ENCODE measurements around the gene PTAFR. TPM values are rescaled to one million over a fixed set of nuclear protein-coding genes. Genes with fewer than 3 reads are reported as not detected.

Gene PTAFR

GRCh38 chr1:28108001-28108400 is 68.5 kb downstream of the PTAFR start:
- H3K27me3 ChIP-seq (ENCODE audit: insufficient read depth, low read length, poor library complexity), result no peaks in the 10 kb centered on the region
- no peak overlapping the region for H2AK5ac ChIP-seq (ENCODE audit: low read length)

GRCh38 chr1:28104866-28105467 is 71.5 kb downstream of the PTAFR start:
- H3K79me2 ChIP-seq (ENCODE audit: control insufficient read depth, insufficient read depth, low read length), result no peaks in the 10 kb centered on the region
- no peaks in the 10 kb centered on the region for H3K27me3 ChIP-seq (ENCODE audit: insufficient read depth, low read length, poor library complexity)
- H3K4ac ChIP-seq (ENCODE audit: low read depth, low read length), result no peak overlapping the region
- H3K56ac ChIP-seq (ENCODE audit: low read length), result peak overlapping the region; percentile 62
- WGBS (ENCODE audit: extremely low coverage, insufficient coverage, low lambda C conversion rate), result no CpG with 5 or more reads among the region's 11 CpGs
- peak overlapping the region; percentile 7 for H3K4me2 ChIP-seq (ENCODE audit: low read length)
- peaks cover 2% of the 10 kb centered on the region for H3K4me1 ChIP-seq (ENCODE audit: control insufficient read depth, low read depth, low read length)
- no peak overlapping the region for H2BK5ac ChIP-seq (ENCODE audit: low read length)
- no peak overlapping the region for H4K8ac ChIP-seq (ENCODE audit: low read depth, low read length)
- no peaks in the 10 kb centered on the region for H3K36me3 ChIP-seq (ENCODE audit: control insufficient read depth, insufficient read depth, low read length)
- no peak overlapping the region for H4K5ac ChIP-seq (ENCODE audit: low read length)
- H2AK5ac ChIP-seq (ENCODE audit: low read length), result no peak overlapping the region
- no peak overlapping the region for H3K27ac ChIP-seq (ENCODE audit: low read depth, low read length)
- H3K18ac ChIP-seq (ENCODE audit: low read length), result no peak overlapping the region
- DNase-seq, result peak; percentile 95
- H3K79me1 ChIP-seq (ENCODE audit: low read length), result no peaks in the 10 kb centered on the region
- no peak overlapping the region for H2BK120ac ChIP-seq (ENCODE audit: low read depth, low read length)
- peak overlapping the region; percentile 55 for H3K9ac ChIP-seq (ENCODE audit: low read length)
- no peak overlapping the region for H3K4me3 ChIP-seq (ENCODE audit: low read length)
- no peak overlapping the region for H3K23ac ChIP-seq (ENCODE audit: low read length)
- no peak overlapping the region for H2BK15ac ChIP-seq (replicated peaks; ENCODE audit: low read depth)

More at GRCh38 chr1:28108001-28108400, 68.5 kb downstream of the PTAFR start:
- Histone ChIP-seq H3K27ac (ENCODE audit: low read depth, low read length) (no peak overlapping the region), H3K4me2 (ENCODE audit: low read length) (no peak overlapping the region), H3K4ac (ENCODE audit: low read depth, low read length) (no peak overlapping the region), H3K9ac (ENCODE audit: low read length) (no peak overlapping the region), H3K36me3 (ENCODE audit: control insufficient read depth, insufficient read depth, low read length) (no peaks in the 10 kb centered on the region), H4K8ac (ENCODE audit: low read depth, low read length) (no peak overlapping the region), H4K5ac (ENCODE audit: low read length) (no peak overlapping the region), H3K18ac (ENCODE audit: low read length) (no peak overlapping the region), H2BK120ac (ENCODE audit: low read depth, low read length) (no peak overlapping the region), H2BK5ac (ENCODE audit: low read length) (no peak overlapping the region), H3K4me3 (ENCODE audit: low read length) (no peak overlapping the region), H3K23ac (ENCODE audit: low read length) (no peak overlapping the region), H3K4me1 (ENCODE audit: control insufficient read depth, low read depth, low read length) (peaks cover 2% of the 10 kb centered on the region), H3K79me1 (ENCODE audit: low read length) (no peaks in the 10 kb centered on the region), H3K79me2 (ENCODE audit: control insufficient read depth, insufficient read depth, low read length) (no peaks in the 10 kb centered on the region), H2BK15ac (replicated peaks; ENCODE audit: low read depth) (no peak overlapping the region), H3K56ac (ENCODE audit: low read length) (no peak overlapping the region)
- no peak for DNase-seq
- WGBS (ENCODE audit: extremely low coverage, insufficient coverage, low lambda C conversion rate), result no CpG with 5 or more reads among the region's 2 CpGs

- Histone ChIP-seq H2BK120ac (ENCODE audit: low read depth, low read length) (no peak overlapping the region), H3K23ac (ENCODE audit: low read length) (no peak overlapping the region), H2BK5ac (ENCODE audit: low read length) (no peak overlapping the region), H3K4ac (ENCODE audit: low read depth, low read length) (no peak overlapping the region), H3K4me1 (ENCODE audit: control insufficient read depth, low read depth, low read length) (peaks cover 2% of the 10 kb centered on the region), H3K18ac (ENCODE audit: low read length) (no peak overlapping the region), H2AK5ac (ENCODE audit: low read length) (no peak overlapping the region), H3K36me3 (ENCODE audit: control insufficient read depth, insufficient read depth, low read length) (no peaks in the 10 kb centered on the region), H3K27ac (ENCODE audit: low read depth, low read length) (no peak overlapping the region), H3K9ac (ENCODE audit: low read length) (no peak overlapping the region), H3K4me3 (ENCODE audit: low read length) (no peak overlapping the region), H4K8ac (ENCODE audit: low read depth, low read length) (no peak overlapping the region), H4K5ac (ENCODE audit: low read length) (no peak overlapping the region), H3K27me3 (ENCODE audit: insufficient read depth, low read length, poor library complexity) (no peaks in the 10 kb centered on the region), H3K4me2 (ENCODE audit: low read length) (no peak overlapping the region), H2BK15ac (replicated peaks; ENCODE audit: low read depth) (no peak overlapping the region), H3K79me2 (ENCODE audit: control insufficient read depth, insufficient read depth, low read length) (no peaks in the 10 kb centered on the region), H3K79me1 (ENCODE audit: low read length) (no peaks in the 10 kb centered on the region), H3K56ac (ENCODE audit: low read length) (no peak overlapping the region)
- WGBS (ENCODE audit: extremely low coverage, insufficient coverage, low lambda C conversion rate), result no CpG with 5 or more reads among the region's 1 CpG
- no peak for DNase-seq
These were observed 74.3 kb downstream of the PTAFR start for GRCh38 chr1:28102189-28102588.

- Histone ChIP-seq H3K4me3 (ENCODE audit: low read length) (no peak overlapping the region), H2BK15ac (replicated peaks; ENCODE audit: low read depth) (no peak overlapping the region), H3K18ac (ENCODE audit: low read length) (no peak overlapping the region), H4K5ac (ENCODE audit: low read length) (no peak overlapping the region), H3K4me2 (ENCODE audit: low read length) (no peak overlapping the region), H3K79me1 (ENCODE audit: low read length) (no peaks in the 10 kb centered on the region), H3K27ac (ENCODE audit: low read depth, low read length) (no peak overlapping the region), H4K8ac (ENCODE audit: low read depth, low read length) (no peak overlapping the region), H2BK120ac (ENCODE audit: low read depth, low read length) (no peak overlapping the region), H3K36me3 (ENCODE audit: control insufficient read depth, insufficient read depth, low read length) (no peaks in the 10 kb centered on the region), H3K23ac (ENCODE audit: low read length) (no peak overlapping the region), H3K4ac (ENCODE audit: low read depth, low read length) (no peak overlapping the region), H3K27me3 (ENCODE audit: insufficient read depth, low read length, poor library complexity) (no peaks in the 10 kb centered on the region), H2AK5ac (ENCODE audit: low read length) (no peak overlapping the region), H3K56ac (ENCODE audit: low read length) (no peak overlapping the region), H2BK5ac (ENCODE audit: low read length) (no peak overlapping the region), H3K4me1 (ENCODE audit: control insufficient read depth, low read depth, low read length) (no peaks in the 10 kb centered on the region), H3K79me2 (ENCODE audit: control insufficient read depth, insufficient read depth, low read length) (no peaks in the 10 kb centered on the region), H3K9ac (ENCODE audit: low read length) (no peak overlapping the region)
- no peak for DNase-seq
- WGBS (ENCODE audit: extremely low coverage, insufficient coverage, low lambda C conversion rate), result no CpG with 5 or more reads among the region's 5 CpGs
These were observed 77.3 kb downstream of the PTAFR start for GRCh38 chr1:28099050-28099769.

Small RNAs within 50 kb of the gene (small RNA-seq; reads per million reads assigned to genes)
- not detected for gene RNU6-176P (ENCODE audit: insufficient read depth)
